Activated B cell treated with CpG ODN at 0.5 μM for 24 hours (primary cell): ENCODE measurements around the gene GLCCI1. TPM values are rescaled to one million over a fixed set of nuclear protein-coding genes. Genes with fewer than 3 reads are reported as not detected.

Experiments used
- ATAC-seq: fragments of 200-7000 bp; cut with Tn5 transposase; one replicate; pipeline ENCODE4 v1.10.0; 2021; ENCODE audit warnings: low read depth, mild to moderate bottlenecking, moderate library complexity
- CTCF ChIA-PET: fragments of 350-600 bp; sonication (Branson Sonifier 250); formaldehyde crosslinking; loops from one replicate; lab custom pipeline; 2021; ENCODE audit warnings: antibody characterized with exemption; lab: Charles Lee
- POLR2A ChIA-PET: fragments of 350-600 bp; sonication (Branson Sonifier 250); formaldehyde crosslinking; loops from one replicate; lab custom pipeline; 2021; ENCODE audit warnings: antibody characterized with exemption; lab: Charles Lee
- DNase-seq: peaks from one replicate; pipeline ENCODE4 v3.0.0; 2022
- H3K27ac Mint-ChIP-seq: one replicate; pipeline ENCODE4 v1.8.0; 2020; ENCODE audit warnings: mixed read lengths
- H3K27me3 Mint-ChIP-seq: one replicate; pipeline ENCODE4 v1.8.0; 2021; ENCODE audit warnings: mixed read lengths
- H3K36me3 Mint-ChIP-seq: one replicate; pipeline ENCODE4 v1.8.0; 2021; ENCODE audit warnings: low read depth, mixed read lengths
- H3K4me1 Mint-ChIP-seq: one replicate; pipeline ENCODE4 v1.8.0; 2021; ENCODE audit warnings: mixed read lengths
- H3K4me3 Mint-ChIP-seq: one replicate; pipeline ENCODE4 v1.8.0; 2020; ENCODE audit warnings: mild to moderate bottlenecking, mixed read lengths
- H3K9me3 Mint-ChIP-seq: one replicate; pipeline ENCODE4 v1.8.0; 2020; ENCODE audit warnings: mixed read lengths
- CTCF ChIP-seq: fragments of 200-600 bp; IDR thresholded peaks from one replicate; pipeline ENCODE4 v1.8.0; 2022; ENCODE audit warnings: antibody characterized with exemption, mild to moderate bottlenecking
- intact Hi-C: fragments of 100-400 bp; cut with micrococcal nuclease; formaldehyde crosslinking; loops from one replicate; pipeline ENCODE4 v1.15.1; 2024
- total RNA-seq: library from RNA; stranded (reverse); gene quantifications from 2 replicates; pipeline ENCODE4 v1.2.3, GENCODE V29; 2022

Gene GLCCI1
- total RNA-seq, 1 donor from 2014 or later, result 37.4 TPM

- Mint-ChIP-seq H3K36me3 (no peaks in the 10 kb centered on the region), H3K27ac (peak overlapping the region; percentile 79), H3K27me3 (no peaks in the 10 kb centered on the region), H3K9me3 (no peaks in the 10 kb centered on the region), H3K4me3 (peak overlapping the region; percentile 69), H3K4me1 (peaks cover 28% of the 10 kb centered on the region)
- intact Hi-C loops, result loop anchor here (1.0 to 2.0 kb wide), 6 partner anchors 20 to 246 kb away; partner anchors contain the start of gene GLCCI1
- TF ChIP-seq CTCF, result no peak
- ChIA-PET CTCF (interaction anchor here (0.8 to 1.6 kb wide), 6 partner anchors 25 to 264 kb away, joined by 3 to 6 read pairs (median 4); no protein-coding TSS in a partner anchor), POLR2A (interaction anchor here (0.6 to 5.0 kb wide), 15 partner anchors 11 to 304 kb away, joined by 3 to 75 read pairs (median 5); partner anchors contain the start of genes GLCCI1 and UMAD1)
- DNase-seq (peak; percentile 48), ATAC-seq (peak; percentile 92)
Observed at GRCh38 chr7:7944619-7945282, 23.8 kb upstream of the GLCCI1 start.

DNA sequence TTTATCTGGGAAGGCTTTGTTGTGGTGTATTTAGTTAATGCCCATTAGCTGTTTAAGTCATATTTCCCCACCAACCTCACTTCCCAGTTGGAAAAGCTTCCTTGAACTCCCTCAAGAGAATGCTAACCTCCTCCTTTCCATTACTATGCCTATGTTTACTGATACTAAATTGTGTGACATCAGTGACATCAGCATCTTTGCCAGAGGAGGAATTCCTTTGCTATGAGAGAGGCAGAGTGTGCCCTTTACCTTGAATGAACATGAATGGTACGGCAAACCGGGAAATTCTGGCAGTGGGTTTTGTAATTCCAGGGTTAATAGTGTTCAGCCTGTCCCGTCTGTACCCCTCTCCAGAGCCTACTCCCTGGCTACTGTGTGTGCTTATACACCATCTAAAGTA, 22.1 kb upstream of the GLCCI1 start:
- intact Hi-C loops, result no loop called here
- no peak overlapping the region for H3K4me3 Mint-ChIP-seq
- no peak for TF ChIP-seq CTCF
- H3K27me3 Mint-ChIP-seq, result no peaks in the 10 kb centered on the region
- CTCF ChIA-PET, result no interaction called here
- peaks cover 28% of the 10 kb centered on the region for H3K4me1 Mint-ChIP-seq
- ATAC-seq, result no peak
- POLR2A ChIA-PET, result interaction anchor here (5.0 kb wide), 1 partner anchor 22 kb away, joined by 75 read pairs; the partner anchor contains the start of gene GLCCI1
- no peak for DNase-seq
- peaks cover 3% of the 10 kb centered on the region for H3K36me3 Mint-ChIP-seq
- no peak overlapping the region for H3K27ac Mint-ChIP-seq
- peaks cover 3% of the 10 kb centered on the region for H3K9me3 Mint-ChIP-seq

DNA sequence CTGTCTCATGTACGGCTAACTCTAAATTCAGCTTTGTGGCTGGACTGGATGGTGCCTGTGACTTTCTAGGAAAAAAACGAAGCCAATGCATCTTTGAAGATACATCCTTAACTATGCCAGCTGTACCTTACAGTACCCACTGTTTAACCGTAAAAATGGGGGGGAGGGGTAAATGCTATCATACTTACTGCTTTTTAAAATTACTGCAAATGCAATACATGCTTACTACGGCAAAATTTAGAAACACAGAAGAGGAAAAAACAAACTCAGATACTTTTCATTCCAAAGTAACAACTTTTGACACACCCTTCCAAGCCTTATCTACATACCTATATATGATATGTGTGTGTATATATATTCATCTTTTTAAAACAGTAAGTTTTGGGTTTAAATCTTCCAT, 20.4 kb upstream of the GLCCI1 start:
- intact Hi-C loops, result no loop called here
- no peak for ATAC-seq
- peaks cover 26% of the 10 kb centered on the region for H3K4me1 Mint-ChIP-seq
- POLR2A ChIA-PET, result no interaction called here
- peaks cover 3% of the 10 kb centered on the region for H3K9me3 Mint-ChIP-seq
- peaks cover 3% of the 10 kb centered on the region for H3K36me3 Mint-ChIP-seq
- no peaks in the 10 kb centered on the region for H3K27me3 Mint-ChIP-seq
- H3K27ac Mint-ChIP-seq, result no peak overlapping the region
- no peak for DNase-seq
- TF ChIP-seq CTCF, result no peak
- CTCF ChIA-PET, result no interaction called here
- no peak overlapping the region for H3K4me3 Mint-ChIP-seq

GRCh38 chr7:7953806-7954205, 14.8 kb upstream of the GLCCI1 start:
- Mint-ChIP-seq H3K9me3 (peaks cover 3% of the 10 kb centered on the region), H3K36me3 (peaks cover 8% of the 10 kb centered on the region), H3K27ac (no peak overlapping the region), H3K4me1 (no peaks in the 10 kb centered on the region), H3K4me3 (no peak overlapping the region), H3K27me3 (no peaks in the 10 kb centered on the region)
- ChIA-PET CTCF (interaction anchor here (1.2 kb wide), 1 partner anchor 14 kb away, joined by 4 read pairs; no protein-coding TSS in a partner anchor), POLR2A (no interaction called here)
- ATAC-seq (no peak), DNase-seq (no peak)
- TF ChIP-seq CTCF, result no peak
- intact Hi-C loops, result no loop called here

DNA sequence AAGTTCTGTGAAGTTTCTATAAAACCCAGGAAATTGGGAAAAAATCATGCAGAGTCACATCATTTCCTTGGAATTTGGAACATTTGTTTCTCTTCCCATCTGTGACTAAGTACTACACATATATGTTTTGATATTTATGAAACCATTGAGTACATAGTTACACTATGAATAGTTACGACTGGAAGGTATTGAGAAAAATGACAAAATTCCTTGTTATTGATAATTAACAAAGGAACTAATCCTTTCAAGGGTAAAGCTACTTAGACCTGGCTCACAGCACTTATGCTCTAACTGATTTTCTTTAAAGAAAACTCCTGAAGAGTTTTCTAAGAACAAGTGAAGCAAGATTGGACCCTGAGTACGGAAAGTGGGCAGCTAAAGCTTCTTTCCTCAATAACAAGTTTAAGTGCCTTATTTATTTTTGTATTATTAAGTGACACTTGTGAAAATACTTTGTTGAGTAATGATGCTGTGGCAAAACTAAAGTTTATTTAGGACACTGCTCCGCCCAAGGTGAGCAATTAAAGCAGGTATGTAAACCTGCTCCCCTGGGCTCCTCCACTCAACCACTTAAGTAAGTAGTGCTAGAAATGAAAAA, 12.0 kb upstream of the GLCCI1 start:
- H3K36me3 Mint-ChIP-seq, result peaks cover 4% of the 10 kb centered on the region
- H3K4me3 Mint-ChIP-seq, result no peak overlapping the region
- CTCF ChIA-PET, result no interaction called here
- no peaks in the 10 kb centered on the region for H3K9me3 Mint-ChIP-seq
- POLR2A ChIA-PET, result no interaction called here
- TF ChIP-seq CTCF, result no peak
- no peak for ATAC-seq
- no peak for DNase-seq
- H3K27ac Mint-ChIP-seq, result no peak overlapping the region
- intact Hi-C loops, result no loop called here
- H3K27me3 Mint-ChIP-seq, result no peaks in the 10 kb centered on the region
- no peaks in the 10 kb centered on the region for H3K4me1 Mint-ChIP-seq
